Germinal center (tissue), 1 donor: ENCODE measurements around the gene TLE2.

ENCODE experiments used
- DNase-seq: peaks from one replicate; pipeline ENCODE4 v3.0.0; 2012; ENCODE audit warnings: mixed read lengths, low spot score

Gene TLE2

GRCh38 chr19:2950286-2951124 lies 78.6 kb downstream of the TLE2 start:
- DNase-seq = peak; percentile 100

- no peak for DNase-seq
These were observed 79.2 kb downstream of the TLE2 start for GRCh38 chr19:2949939-2950285.
